ENCODE measurements around the gene GCC2.
"Not testable (repeated sequence)": the region's sequence is repeated elsewhere in the genome, so short reads cannot be mapped to it uniquely, and the experiment has no call there.

GCC2 gene

DNA sequence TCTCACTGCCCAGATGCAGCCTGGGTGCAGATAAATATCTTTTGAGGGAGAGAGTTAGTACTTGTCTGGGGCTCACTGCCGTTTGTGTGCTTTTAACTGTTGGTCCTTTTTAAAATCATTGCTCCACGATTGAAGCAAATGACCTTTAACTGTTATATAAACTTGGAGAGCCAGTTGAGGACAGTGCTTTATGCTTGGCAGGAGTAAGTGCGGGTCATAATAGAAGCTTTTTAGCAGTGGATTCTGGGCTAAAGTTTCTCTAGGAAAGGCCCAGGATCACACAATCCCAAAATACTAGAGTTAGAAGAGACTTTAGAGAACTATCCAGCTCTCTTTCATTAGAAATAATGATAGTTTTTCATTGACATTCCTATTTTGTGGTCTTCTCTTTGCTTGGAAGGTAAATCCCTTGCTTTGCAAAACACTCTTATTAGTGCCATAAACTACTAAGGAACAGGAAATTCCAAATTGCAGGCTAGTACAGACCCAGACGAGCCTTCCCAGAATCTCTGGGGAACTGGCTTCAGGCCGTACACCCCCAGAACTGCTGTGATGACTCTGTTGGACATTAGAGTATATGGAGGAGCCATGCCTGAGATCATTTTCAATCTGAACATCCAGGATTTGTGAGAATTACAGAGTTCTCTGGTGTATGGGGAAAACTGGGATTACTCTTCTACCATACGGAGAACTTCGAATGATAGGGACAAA lies 104.4 kb downstream of the GCC2 start:
- 21% methylated on average over 6 of the region's 7 CpGs for WGBS
- Histone ChIP-seq H2AFZ (ENCODE audit: low read depth, low read length) (no peak overlapping the region), H4K91ac (ENCODE audit: low read length) (no peak overlapping the region), H4K8ac (ENCODE audit: low read length) (no peak overlapping the region), H3K9me3 (ENCODE audit: control insufficient read depth, low read length) (no peaks in the 10 kb centered on the region), H2BK12ac (ENCODE audit: low read length in 2 of 2) (no peak overlapping the region), H2AK5ac (ENCODE audit: low read length, severe bottlenecking) (no peak overlapping the region), H3K14ac (ENCODE audit: low read length in 2 of 2) (no peak overlapping the region), H2BK5ac (ENCODE audit: low read depth, low read length, poor library complexity, severe bottlenecking) (no peak overlapping the region), H3K4me2 (ENCODE audit: low read length, poor library complexity, severe bottlenecking) (no peak overlapping the region), H3K9ac (ENCODE audit: low read length) (peak overlapping the region; percentile 14), H3K4ac (ENCODE audit: low read depth in 1 of 2, low read length in 2 of 2) (peak overlapping the region in 1 of 2 experiments; percentile 35), H2BK120ac (ENCODE audit: low read depth, low read length) (no peak overlapping the region), H3K36me3 (ENCODE audit: control insufficient read depth in 1 of 2, insufficient read depth in 2 of 2, low read depth in 1 of 2, low read length in 2 of 2) (peaks cover 0 to 10% of the 10 kb centered on the region in 2 experiments), H3K27ac (ENCODE audit: low read length, poor library complexity, severe bottlenecking) (no peak overlapping the region), H3K79me1 (replicated peaks; ENCODE audit: low read length, poor library complexity, severe bottlenecking) (no peaks in the 10 kb centered on the region), H3K23ac (ENCODE audit: low read length in 2 of 2) (no peak overlapping the region), H3K4me3 (ENCODE audit: insufficient read depth in 1 of 2, low read depth in 1 of 2, low read length in 2 of 2) (no peak overlapping the region), H3K4me1 (ENCODE audit: control insufficient read depth, insufficient read depth, low read depth, low read length) (peaks cover 11% of the 10 kb centered on the region), H2BK15ac (ENCODE audit: low read depth, poor library complexity, severe bottlenecking) (no peak overlapping the region), H3K18ac (ENCODE audit: low read depth in 1 of 2, low read length in 2 of 2) (no peak overlapping the region), H3K27me3 (ENCODE audit: control insufficient read depth in 1 of 2, insufficient read depth in 1 of 2, low read length in 2 of 2) (no peaks in the 10 kb centered on the region)
- peak; percentile 45 for DNase-seq

DNA sequence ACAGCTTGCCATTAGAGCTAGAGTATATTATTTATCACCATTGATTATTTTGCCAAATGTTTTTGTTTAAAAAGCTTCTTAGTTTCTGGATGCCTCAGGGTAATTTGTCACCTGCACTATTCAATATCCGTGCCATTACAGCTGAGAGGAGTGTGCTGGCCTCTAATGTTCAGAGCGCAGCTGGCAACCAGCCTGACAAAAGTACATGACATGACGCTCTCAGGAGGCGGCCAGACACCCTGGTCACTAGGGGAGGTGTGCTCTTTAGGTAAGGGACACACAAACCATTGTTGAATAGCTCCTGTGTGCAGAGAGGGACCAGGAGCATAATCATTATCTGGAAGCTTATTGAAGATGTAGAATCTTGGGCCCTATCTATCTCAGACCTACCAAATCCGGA lies 105.5 kb downstream of the GCC2 start:
- Histone ChIP-seq H3K18ac (ENCODE audit: low read depth in 1 of 2, low read length in 2 of 2) (no peak overlapping the region), H2BK12ac (ENCODE audit: low read length in 2 of 2) (no peak overlapping the region), H3K79me1 (replicated peaks; ENCODE audit: low read length, poor library complexity, severe bottlenecking) (no peaks in the 10 kb centered on the region), H3K14ac (ENCODE audit: low read length in 2 of 2) (peak overlapping the region in 1 of 2 experiments; percentile 50), H3K9ac (ENCODE audit: low read length) (no peak overlapping the region), H2BK5ac (ENCODE audit: low read depth, low read length, poor library complexity, severe bottlenecking) (no peak overlapping the region), H4K8ac (ENCODE audit: low read length) (no peak overlapping the region), H2BK120ac (ENCODE audit: low read depth, low read length) (no peak overlapping the region), H3K9me3 (ENCODE audit: control insufficient read depth, low read length) (no peaks in the 10 kb centered on the region), H2AFZ (ENCODE audit: low read depth, low read length) (no peak overlapping the region), H3K23ac (ENCODE audit: low read length in 2 of 2) (no peak overlapping the region), H3K27me3 (ENCODE audit: control insufficient read depth in 1 of 2, insufficient read depth in 1 of 2, low read length in 2 of 2) (no peaks in the 10 kb centered on the region), H3K4me1 (ENCODE audit: control insufficient read depth, insufficient read depth, low read depth, low read length) (peaks cover 9% of the 10 kb centered on the region), H3K27ac (ENCODE audit: low read length, poor library complexity, severe bottlenecking) (no peak overlapping the region), H3K4me3 (ENCODE audit: insufficient read depth in 1 of 2, low read depth in 1 of 2, low read length in 2 of 2) (no peak overlapping the region), H2BK15ac (ENCODE audit: low read depth, poor library complexity, severe bottlenecking) (no peak overlapping the region), H2AK5ac (ENCODE audit: low read length, severe bottlenecking) (no peak overlapping the region), H3K4ac (ENCODE audit: low read depth in 1 of 2, low read length in 2 of 2) (no peak overlapping the region), H3K36me3 (ENCODE audit: control insufficient read depth in 1 of 2, insufficient read depth in 2 of 2, low read depth in 1 of 2, low read length in 2 of 2) (peaks cover 0 to 10% of the 10 kb centered on the region in 2 experiments), H4K91ac (ENCODE audit: low read length) (peak overlapping the region; percentile 36), H3K4me2 (ENCODE audit: low read length, poor library complexity, severe bottlenecking) (no peak overlapping the region)
- DNase-seq = no peak
- whole genome bisulfite sequencing = 97% methylated on average over 5 of the region's 5 CpGs

DNA sequence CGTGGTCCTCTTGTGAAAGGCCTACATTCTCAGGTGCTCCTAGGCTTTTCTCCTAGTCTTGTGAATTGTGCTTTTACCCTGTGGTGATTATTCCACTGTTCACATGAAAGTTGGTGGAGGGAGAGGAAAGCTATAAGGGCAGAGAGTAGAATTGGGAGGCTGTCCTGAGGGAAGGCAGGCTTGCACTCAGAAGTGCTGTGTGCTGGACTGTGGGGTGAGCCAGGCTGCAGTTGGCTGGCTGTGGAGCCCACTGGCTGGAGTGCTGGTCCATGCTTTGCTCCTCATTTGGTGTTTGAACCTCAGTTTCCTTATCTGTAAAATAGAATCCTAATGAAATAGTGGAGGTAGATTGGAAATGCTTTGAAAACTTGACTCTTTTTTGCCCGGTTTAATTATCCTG lies 106.6 kb downstream of the GCC2 start:
- WGBS = 96% methylated on average over 1 of the region's 2 CpGs
- H3K27me3 ChIP-seq (ENCODE audit: control insufficient read depth in 1 of 2, insufficient read depth in 1 of 2, low read length in 2 of 2) = no peaks in the 10 kb centered on the region
- H3K14ac ChIP-seq (ENCODE audit: low read length in 2 of 2) = peak overlapping the region in 1 of 2 experiments; percentile 86
- H3K9ac ChIP-seq (ENCODE audit: low read length) = no peak overlapping the region
- H3K36me3 ChIP-seq (ENCODE audit: control insufficient read depth in 1 of 2, insufficient read depth in 2 of 2, low read depth in 1 of 2, low read length in 2 of 2) = peaks cover 4 to 12% of the 10 kb centered on the region in 2 experiments
- peak overlapping the region in 1 of 2 experiments; percentile 58 for H2BK12ac ChIP-seq (ENCODE audit: low read length in 2 of 2)
- no peak overlapping the region for H2BK120ac ChIP-seq (ENCODE audit: low read depth, low read length)
- no peak overlapping the region for H3K4me2 ChIP-seq (ENCODE audit: low read length, poor library complexity, severe bottlenecking)
- H3K4me1 ChIP-seq (ENCODE audit: control insufficient read depth, insufficient read depth, low read depth, low read length) = peaks cover 15% of the 10 kb centered on the region
- no peak overlapping the region for H4K91ac ChIP-seq (ENCODE audit: low read length)
- no peak overlapping the region for H3K4me3 ChIP-seq (ENCODE audit: insufficient read depth in 1 of 2, low read depth in 1 of 2, low read length in 2 of 2)
- H3K9me3 ChIP-seq (ENCODE audit: control insufficient read depth, low read length) = no peaks in the 10 kb centered on the region
- no peak overlapping the region for H3K27ac ChIP-seq (ENCODE audit: low read length, poor library complexity, severe bottlenecking)
- no peak overlapping the region for H2AK5ac ChIP-seq (ENCODE audit: low read length, severe bottlenecking)
- H3K79me1 ChIP-seq (replicated peaks; ENCODE audit: low read length, poor library complexity, severe bottlenecking) = no peaks in the 10 kb centered on the region
- no peak overlapping the region for H2AFZ ChIP-seq (ENCODE audit: low read depth, low read length)
- H4K8ac ChIP-seq (ENCODE audit: low read length) = no peak overlapping the region
- peak overlapping the region in 1 of 2 experiments; percentile 47 for H3K23ac ChIP-seq (ENCODE audit: low read length in 2 of 2)
- no peak overlapping the region for H2BK5ac ChIP-seq (ENCODE audit: low read depth, low read length, poor library complexity, severe bottlenecking)
- peak overlapping the region; percentile 11 to 18 for H3K18ac ChIP-seq (ENCODE audit: low read depth in 1 of 2, low read length in 2 of 2)
- H3K4ac ChIP-seq (ENCODE audit: low read depth in 1 of 2, low read length in 2 of 2) = peak overlapping the region in 1 of 2 experiments; percentile 29
- DNase-seq = no peak
- no peak overlapping the region for H2BK15ac ChIP-seq (ENCODE audit: low read depth, poor library complexity, severe bottlenecking)

DNA sequence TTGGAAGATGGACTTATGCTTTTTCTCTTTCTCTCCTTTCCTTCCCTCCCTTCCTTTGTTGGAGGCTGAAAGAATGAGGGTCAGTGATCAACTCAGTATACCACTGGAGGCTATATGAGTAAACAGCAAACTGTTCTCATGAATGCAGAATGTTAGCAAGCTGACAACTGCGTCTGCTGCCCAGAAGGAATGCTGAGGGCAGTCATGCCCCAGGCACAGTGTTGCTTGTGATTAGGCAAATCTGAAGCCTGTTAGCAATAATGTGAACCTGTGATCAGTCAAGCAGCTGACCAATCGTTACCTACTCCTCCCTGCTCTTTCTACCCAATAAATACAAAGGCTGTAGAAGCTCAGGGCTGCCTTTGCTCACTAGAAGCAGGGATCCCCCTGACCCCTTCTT lies 107.6 kb downstream of the GCC2 start:
- not testable (repeated sequence) for H3K27me3 ChIP-seq (ENCODE audit: control insufficient read depth in 1 of 2, insufficient read depth in 1 of 2, low read length in 2 of 2); H3K79me1 ChIP-seq (replicated peaks; ENCODE audit: low read length, poor library complexity, severe bottlenecking); H3K18ac ChIP-seq (ENCODE audit: low read depth in 1 of 2, low read length in 2 of 2); H4K91ac ChIP-seq (ENCODE audit: low read length); H2AFZ ChIP-seq (ENCODE audit: low read depth, low read length); H2BK15ac ChIP-seq (ENCODE audit: low read depth, poor library complexity, severe bottlenecking); H2BK120ac ChIP-seq (ENCODE audit: low read depth, low read length); H3K4me3 ChIP-seq (ENCODE audit: insufficient read depth in 1 of 2, low read depth in 1 of 2, low read length in 2 of 2); H3K23ac ChIP-seq (ENCODE audit: low read length in 2 of 2); H3K4me2 ChIP-seq (ENCODE audit: low read length, poor library complexity, severe bottlenecking); H3K9me3 ChIP-seq (ENCODE audit: control insufficient read depth, low read length); H3K9ac ChIP-seq (ENCODE audit: low read length); H4K8ac ChIP-seq (ENCODE audit: low read length); H3K14ac ChIP-seq (ENCODE audit: low read length in 2 of 2); H3K36me3 ChIP-seq (ENCODE audit: control insufficient read depth in 1 of 2, insufficient read depth in 2 of 2, low read depth in 1 of 2, low read length in 2 of 2); H3K4ac ChIP-seq (ENCODE audit: low read depth in 1 of 2, low read length in 2 of 2); H2BK5ac ChIP-seq (ENCODE audit: low read depth, low read length, poor library complexity, severe bottlenecking); H2AK5ac ChIP-seq (ENCODE audit: low read length, severe bottlenecking)
- H3K4me1 ChIP-seq (ENCODE audit: control insufficient read depth, insufficient read depth, low read depth, low read length) = peaks cover 15% of the 10 kb centered on the region
- peak; percentile 79 for DNase-seq
- H2BK12ac ChIP-seq (ENCODE audit: low read length in 2 of 2) = peak overlapping the region in 1 of 2 experiments; percentile 24
- WGBS = 73% methylated on average over 2 of the region's 2 CpGs
- peak overlapping the region; percentile 48 for H3K27ac ChIP-seq (ENCODE audit: low read length, poor library complexity, severe bottlenecking)

Data from mesenchymal stem cell (in vitro differentiated cells and primary cell).